GM12875 (cell line): ENCODE data around the gene VAMP2.

Experiments used
- H3K4me3 ChIP-seq: one replicate; pipeline ENCODE4 v1.5.1; 2011; ENCODE audit warnings: low read depth, low read length, control low read depth
- CTCF ChIP-seq: IDR thresholded peaks from 2 replicates; pipeline ENCODE4 v1.5.1; 2011; ENCODE audit warnings: low read depth, mild to moderate bottlenecking, control low read depth, inconsistent platforms, low read length, moderate library complexity, borderline replicate concordance; ENCODE audit not compliant: insufficient read depth

VAMP2 gene

GRCh38 chr17:8149419-8150193, 13.1 kb downstream of the VAMP2 start:
- no peak for TF ChIP-seq CTCF
- H3K4me3 ChIP-seq = no peak overlapping the region

GRCh38 chr17:8148560-8148959, 14.2 kb downstream of the VAMP2 start:
- no peak overlapping the region for H3K4me3 ChIP-seq
- TF ChIP-seq CTCF = no peak

- no peak for TF ChIP-seq CTCF
- H3K4me3 ChIP-seq = no peak overlapping the region
Observed at GRCh38 chr17:8147805-8148404, 14.8 kb downstream of the VAMP2 start.

- no peak for TF ChIP-seq CTCF
- H3K4me3 ChIP-seq = no peak overlapping the region
Observed at GRCh38 chr17:8147141-8147804, 15.5 kb downstream of the VAMP2 start.

GRCh38 chr17:8146381-8147140, 16.2 kb downstream of the VAMP2 start:
- no peak for TF ChIP-seq CTCF
- no peak overlapping the region for H3K4me3 ChIP-seq

GRCh38 chr17:8145811-8146210, 16.9 kb downstream of the VAMP2 start:
- H3K4me3 ChIP-seq = no peak overlapping the region
- no peak for TF ChIP-seq CTCF
